ENCODE measurements around the gene CAPS2. TPM values are rescaled to one million over a fixed set of nuclear protein-coding genes. Genes with fewer than 3 reads are reported as not detected.

The CAPS2 gene
- total RNA-seq, 1 donor from 2014 or later, result 2.1 TPM

Other genes starting within 250 kb of the CAPS2 start
- gene KCNC2, start 120.5 kb downstream of the CAPS2 start, total RNA-seq, result not detected in 2 replicates
- gene GLIPR1L1, start 4.3 kb upstream of the CAPS2 start, total RNA-seq, result not detected in 2 replicates
- gene GLIPR1L2, start 60.8 kb upstream of the CAPS2 start, total RNA-seq, result not detected in 2 replicates
- gene GLIPR1, start 150.4 kb upstream of the CAPS2 start, total RNA-seq, result 37.2 and 37.5 TPM in 2 replicates
- 79.4 and 83.2 TPM in 2 replicates for gene KRR1, start 181.3 kb upstream of the CAPS2 start, total RNA-seq